OCI-M2 (cell line): ENCODE measurements around the gene PTPDC1.
"Not testable (repeated sequence)": the region's sequence is repeated elsewhere in the genome, so short reads cannot be mapped to it uniquely, and the experiment has no call there.

Source experiments
- DNase-seq: peaks from one replicate; lab custom pipeline; 2025; ENCODE audit not compliant: unreplicated experiment; lab: John Stamatoyannopoulos, UW

PTPDC1 gene

GRCh38 chr9:94086486-94087345 lies 2.5 kb downstream of the PTPDC1 start:
- no peak for DNase-seq

GRCh38 chr9:94094219-94095145 lies 10.2 kb downstream of the PTPDC1 start:
- not testable (repeated sequence) for DNase-seq

- no peak for DNase-seq
Observed at GRCh38 chr9:94096819-94097577, 12.7 kb downstream of the PTPDC1 start.

GRCh38 chr9:94097788-94098414 lies 13.6 kb downstream of the PTPDC1 start:
- no peak for DNase-seq

GRCh38 chr9:94100152-94100879 lies 16.1 kb downstream of the PTPDC1 start:
- DNase-seq: no peak

GRCh38 chr9:94101162-94101853 lies 17.0 kb downstream of the PTPDC1 start:
- no peak for DNase-seq

- no peak for DNase-seq
Observed at GRCh38 chr9:94108584-94108983, 24.3 kb downstream of the PTPDC1 start.

GRCh38 chr9:94110821-94111252 lies 26.6 kb downstream of the PTPDC1 start:
- DNase-seq: no peak

GRCh38 chr9:94111446-94111845 lies 27.2 kb downstream of the PTPDC1 start:
- DNase-seq: no peak

GRCh38 chr9:94112716-94113465 lies 28.6 kb downstream of the PTPDC1 start:
- no peak for DNase-seq

- DNase-seq: not testable (repeated sequence)
Observed at GRCh38 chr9:94120088-94120487, 35.8 kb downstream of the PTPDC1 start.

GRCh38 chr9:94120854-94121376 lies 36.7 kb downstream of the PTPDC1 start:
- DNase-seq: no peak

- DNase-seq: no peak
Observed at GRCh38 chr9:94126844-94127243, 42.6 kb downstream of the PTPDC1 start.

GRCh38 chr9:94127806-94128205 lies 43.5 kb downstream of the PTPDC1 start:
- no peak for DNase-seq

GRCh38 chr9:94128580-94128979 lies 44.3 kb downstream of the PTPDC1 start:
- DNase-seq: no peak

- DNase-seq: no peak
Observed at GRCh38 chr9:94134629-94135028, 50.4 kb downstream of the PTPDC1 start.

- DNase-seq: no peak
Observed at GRCh38 chr9:94135222-94135621, 51.0 kb downstream of the PTPDC1 start.

GRCh38 chr9:94139672-94140417 lies 55.6 kb downstream of the PTPDC1 start:
- DNase-seq: no peak
